GM21619 (cell line): ENCODE results near the gene SPEN.

Source experiments
- ATAC-seq: cut with Tn5 transposase; IDR thresholded peaks from one replicate; pipeline ENCODE4 v1.9.1; 2021; ENCODE audit not compliant: unreplicated experiment

SPEN gene

DNA sequence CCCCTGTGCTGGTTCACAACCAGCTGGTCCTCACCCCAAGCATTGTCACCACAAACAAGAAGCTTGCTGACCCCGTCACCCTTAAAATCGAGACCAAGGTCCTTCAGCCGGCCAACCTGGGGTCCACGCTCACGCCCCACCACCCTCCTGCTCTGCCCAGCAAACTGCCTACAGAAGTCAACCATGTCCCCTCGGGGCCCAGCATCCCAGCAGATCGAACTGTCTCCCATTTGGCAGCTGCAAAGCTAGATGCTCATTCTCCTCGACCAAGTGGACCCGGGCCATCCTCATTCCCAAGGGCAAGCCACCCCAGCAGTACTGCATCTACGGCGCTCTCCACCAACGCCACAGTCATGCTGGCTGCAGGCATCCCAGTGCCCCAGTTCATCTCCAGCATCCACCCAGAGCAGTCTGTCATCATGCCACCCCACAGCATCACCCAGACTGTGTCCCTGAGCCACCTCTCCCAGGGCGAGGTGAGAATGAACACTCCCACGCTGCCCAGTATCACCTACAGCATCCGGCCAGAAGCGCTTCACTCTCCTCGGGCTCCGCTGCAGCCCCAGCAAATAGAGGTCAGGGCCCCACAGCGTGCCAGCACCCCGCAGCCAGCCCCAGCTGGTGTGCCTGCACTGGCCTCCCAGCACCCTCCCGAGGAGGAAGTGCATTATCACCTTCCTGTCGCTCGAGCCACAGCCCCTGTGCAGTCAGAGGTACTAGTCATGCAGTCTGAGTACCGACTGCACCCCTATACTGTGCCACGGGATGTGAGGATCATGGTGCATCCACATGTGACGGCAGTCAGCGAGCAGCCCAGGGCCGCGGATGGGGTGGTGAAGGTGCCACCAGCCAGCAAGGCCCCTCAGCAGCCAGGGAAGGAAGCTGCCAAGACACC lies 87.8 kb downstream of the SPEN start:
- ATAC-seq = no peak

DNA sequence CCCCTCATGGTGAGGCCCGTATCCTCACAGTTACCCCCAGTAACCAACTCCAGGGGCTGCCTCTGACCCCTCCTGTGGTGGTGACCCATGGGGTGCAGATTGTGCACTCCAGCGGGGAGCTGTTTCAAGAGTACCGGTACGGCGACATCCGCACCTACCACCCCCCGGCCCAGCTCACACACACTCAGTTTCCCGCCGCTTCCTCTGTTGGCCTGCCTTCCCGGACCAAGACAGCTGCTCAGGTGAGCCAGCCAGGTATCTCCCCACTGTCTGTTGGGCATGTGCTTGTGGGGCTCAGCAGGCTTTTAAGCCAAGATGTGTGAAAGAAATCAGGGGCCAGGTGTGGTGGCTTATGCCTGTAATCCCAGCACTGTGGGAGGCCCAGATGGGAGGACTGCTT lies 88.5 kb downstream of the SPEN start:
- ATAC-seq = no peak

DNA sequence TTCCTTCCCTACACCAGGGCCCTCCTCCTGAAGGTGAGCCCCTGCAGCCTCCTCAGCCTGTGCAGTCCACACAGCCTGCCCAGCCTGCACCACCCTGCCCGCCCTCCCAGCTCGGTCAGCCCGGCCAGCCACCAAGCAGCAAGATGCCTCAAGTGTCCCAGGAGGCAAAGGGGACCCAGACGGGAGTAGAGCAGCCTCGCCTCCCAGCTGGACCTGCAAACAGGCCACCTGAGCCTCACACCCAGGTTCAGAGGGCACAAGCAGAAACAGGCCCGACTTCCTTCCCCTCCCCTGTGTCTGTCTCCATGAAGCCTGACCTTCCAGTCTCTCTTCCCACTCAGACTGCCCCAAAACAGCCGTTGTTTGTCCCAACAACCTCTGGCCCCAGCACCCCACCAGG lies 89.6 kb downstream of the SPEN start:
- ATAC-seq = no peak

DNA sequence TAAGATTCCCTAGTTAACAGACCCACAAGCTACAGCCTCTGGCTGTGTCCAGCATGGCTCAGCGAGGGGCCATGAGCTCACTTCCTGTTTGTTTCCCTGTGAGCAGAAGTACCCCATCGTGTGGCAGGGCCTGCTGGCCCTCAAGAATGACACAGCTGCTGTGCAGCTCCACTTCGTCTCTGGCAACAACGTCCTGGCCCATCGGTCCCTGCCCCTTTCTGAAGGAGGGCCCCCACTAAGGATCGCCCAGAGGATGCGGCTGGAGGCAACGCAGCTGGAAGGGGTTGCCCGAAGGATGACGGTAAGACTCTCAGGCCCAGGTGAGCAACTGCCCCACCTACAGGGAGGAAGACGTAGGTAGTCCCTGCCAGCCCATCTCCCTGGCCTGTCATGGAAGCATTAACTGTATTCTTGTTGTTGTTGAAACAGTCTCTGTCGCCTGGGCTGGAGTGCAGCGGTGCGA lies 90.2 kb downstream of the SPEN start:
- no peak for ATAC-seq

DNA sequence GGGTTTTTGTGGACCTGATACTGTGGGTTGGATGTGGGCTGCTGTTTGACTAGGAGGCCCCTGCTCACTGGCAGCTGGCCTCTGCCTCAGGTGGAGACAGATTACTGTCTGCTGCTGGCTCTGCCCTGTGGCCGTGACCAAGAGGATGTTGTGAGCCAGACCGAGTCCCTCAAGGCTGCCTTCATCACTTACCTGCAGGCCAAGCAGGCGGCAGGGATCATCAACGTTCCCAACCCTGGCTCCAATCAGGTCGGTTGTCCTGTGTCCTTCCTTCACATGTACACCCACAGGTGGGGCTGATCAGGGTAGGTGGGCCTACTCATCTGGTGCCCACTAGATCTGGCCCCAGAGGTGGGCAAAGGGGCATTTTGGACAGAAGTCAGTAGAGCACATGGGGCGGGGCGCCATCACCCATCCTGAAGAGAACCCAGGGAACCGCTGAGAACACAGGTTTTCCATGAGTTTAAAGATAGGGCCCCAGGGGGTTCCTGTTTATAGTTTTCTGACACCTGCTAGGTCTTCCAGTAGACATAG lies 91.2 kb downstream of the SPEN start:
- no peak for ATAC-seq

DNA sequence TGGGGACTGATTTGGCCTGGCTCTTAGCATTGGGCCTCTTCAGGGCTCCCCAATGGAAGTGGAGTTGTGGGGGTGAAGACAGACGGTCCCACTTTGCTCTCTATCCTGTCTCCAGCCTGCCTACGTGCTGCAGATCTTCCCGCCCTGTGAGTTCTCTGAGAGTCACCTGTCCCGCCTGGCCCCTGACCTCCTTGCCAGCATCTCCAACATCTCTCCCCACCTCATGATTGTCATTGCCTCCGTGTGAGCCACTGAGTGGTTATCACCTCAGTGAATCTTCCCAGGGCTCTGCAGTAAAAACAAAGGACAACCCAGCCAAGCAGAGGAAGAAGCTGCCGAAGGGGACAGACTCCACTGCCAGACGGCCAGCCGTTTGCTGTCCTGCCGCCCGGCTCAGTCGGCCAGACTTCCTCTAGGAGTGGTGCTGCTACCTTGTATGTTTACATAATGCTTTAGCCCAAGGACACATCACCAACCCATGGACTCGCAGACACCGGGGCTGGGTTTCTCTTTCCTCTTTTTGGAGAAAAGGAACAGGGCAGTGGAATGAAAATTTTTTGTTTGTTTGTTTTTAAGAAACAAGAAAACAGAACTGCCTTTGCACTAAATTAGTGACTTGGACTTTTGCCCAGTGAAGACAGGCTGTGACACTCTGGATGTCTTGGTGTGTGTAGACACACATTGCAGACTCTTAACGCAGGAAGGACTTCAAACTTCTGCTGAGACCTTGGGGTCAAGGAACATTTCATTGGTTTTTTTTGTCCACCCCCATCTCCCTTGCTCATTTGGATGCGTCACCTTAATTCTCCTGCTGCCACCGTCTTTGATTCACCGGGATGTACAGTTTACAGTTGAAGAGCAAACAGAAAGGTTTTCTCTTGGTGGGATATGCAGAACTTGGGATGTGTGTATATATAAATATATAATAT lies 91.9 kb downstream of the SPEN start:
- ATAC-seq = no peak

DNA sequence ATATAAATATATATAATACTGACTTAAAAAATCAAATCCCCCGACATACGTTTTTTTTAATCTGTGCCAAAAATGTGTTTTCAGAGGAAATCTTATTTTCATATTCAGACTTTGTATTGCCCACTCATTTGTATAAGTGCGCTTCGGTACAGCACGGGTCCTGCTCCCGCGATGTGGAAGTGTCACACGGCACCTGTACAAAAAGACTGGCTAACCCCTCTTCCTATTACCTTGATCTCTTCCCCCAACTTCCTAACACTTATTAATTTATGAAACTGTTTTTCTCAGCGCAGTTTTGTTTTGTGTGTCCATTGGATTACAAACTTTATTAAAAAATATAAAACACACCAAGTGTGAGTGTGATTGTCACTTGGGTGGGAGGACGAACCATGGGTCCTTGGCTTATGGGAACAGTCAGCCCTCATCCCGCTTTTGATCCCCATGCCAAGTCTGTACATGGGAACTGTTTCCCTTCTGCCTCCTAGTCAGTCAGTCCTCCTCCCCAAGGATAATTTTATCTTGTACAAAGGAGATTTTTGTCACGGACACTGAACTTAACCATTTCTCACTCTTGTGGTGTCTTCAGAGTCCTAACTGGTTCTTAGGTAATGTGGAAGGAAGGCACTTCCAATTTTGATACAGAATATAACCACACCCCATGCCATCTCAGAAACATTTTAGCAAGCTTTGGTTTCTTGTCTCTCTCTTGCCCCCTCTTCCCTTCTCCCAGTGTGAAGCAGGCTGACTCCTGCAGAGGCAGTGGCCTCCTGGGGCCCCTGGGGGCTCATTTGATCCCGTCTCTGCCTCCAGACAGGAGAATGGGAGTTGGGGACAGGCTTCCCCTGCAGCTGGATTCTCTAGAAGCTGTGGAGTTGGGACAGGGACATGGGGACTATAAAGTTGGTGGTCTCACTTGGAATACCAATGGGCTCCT lies 92.9 kb downstream of the SPEN start:
- no peak for ATAC-seq

DNA sequence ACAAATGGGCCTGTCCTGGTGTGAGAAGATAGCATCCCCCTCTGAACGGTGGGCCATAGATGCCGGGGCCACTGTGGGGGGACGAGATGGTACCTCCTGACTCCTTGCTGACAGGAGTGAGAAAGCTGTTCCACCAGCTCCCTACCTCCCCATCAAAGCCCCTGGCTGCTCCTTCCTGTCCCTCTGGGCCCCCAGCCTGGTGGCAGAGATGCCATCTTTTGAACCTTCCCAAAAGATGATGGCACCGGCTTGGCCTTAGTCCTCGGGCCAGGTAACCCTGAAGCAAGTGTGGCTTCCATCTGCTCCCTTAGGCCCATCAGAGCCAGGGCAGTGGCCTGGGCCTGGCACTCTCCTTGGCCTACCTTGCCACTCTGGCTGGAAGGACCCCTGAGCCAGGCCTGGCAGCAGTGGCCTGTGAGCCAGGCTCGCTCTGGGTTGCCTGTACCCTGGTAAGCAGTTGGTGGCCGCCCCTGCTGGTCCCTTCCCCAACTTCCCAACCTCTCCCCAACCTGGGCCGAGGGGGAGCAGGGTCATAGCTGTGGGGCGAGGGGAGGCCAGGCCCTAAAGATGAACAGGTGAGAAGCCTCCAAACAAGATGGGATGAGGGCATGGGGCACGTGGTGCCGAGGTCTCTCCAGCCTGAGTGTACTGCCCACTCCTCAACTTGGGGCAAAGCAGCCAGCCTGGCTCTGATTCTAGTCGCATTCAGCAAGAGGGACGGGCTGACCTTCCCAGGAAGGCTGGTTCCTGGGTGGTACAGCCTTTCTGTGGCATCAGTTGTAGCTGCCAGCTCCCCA lies 93.7 kb downstream of the SPEN start:
- ATAC-seq = no peak

DNA sequence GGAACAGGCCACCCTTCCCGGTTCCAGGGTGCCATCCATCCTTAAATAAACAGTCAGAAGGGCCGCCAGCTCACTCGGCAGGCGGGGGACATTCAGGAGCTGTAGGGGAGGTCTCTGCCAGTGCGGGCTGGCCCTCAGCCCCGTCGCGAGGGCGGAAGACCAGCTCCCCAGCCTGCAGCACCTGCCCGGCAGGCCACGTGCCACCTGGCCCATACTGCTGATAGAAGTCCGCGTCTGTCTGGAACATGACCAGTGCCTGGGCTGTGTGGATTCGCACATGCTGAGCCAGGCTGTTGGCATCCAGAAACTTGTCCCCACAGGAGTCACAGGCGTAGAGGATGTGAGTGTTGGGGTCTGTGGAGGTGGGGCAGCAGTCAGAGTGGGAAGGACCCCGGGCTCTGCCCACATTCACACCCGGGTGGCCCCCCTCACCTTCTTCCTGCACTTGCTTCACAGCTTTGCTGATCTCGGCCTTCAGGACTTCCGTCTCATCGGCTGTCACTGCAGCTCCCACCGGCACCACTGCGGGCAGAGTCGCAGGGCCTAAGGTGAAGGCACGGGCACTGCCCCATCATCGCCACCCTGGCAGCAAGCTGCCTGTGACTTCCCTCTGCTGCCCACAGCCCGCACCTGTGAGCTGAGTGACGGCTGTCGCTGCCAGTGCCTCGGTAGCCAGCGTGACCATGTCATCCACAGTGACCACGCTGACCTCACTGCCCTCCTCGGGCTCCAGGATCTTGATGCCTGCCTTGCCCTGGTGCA lies 94.6 kb downstream of the SPEN start:
- ATAC-seq = no peak

DNA sequence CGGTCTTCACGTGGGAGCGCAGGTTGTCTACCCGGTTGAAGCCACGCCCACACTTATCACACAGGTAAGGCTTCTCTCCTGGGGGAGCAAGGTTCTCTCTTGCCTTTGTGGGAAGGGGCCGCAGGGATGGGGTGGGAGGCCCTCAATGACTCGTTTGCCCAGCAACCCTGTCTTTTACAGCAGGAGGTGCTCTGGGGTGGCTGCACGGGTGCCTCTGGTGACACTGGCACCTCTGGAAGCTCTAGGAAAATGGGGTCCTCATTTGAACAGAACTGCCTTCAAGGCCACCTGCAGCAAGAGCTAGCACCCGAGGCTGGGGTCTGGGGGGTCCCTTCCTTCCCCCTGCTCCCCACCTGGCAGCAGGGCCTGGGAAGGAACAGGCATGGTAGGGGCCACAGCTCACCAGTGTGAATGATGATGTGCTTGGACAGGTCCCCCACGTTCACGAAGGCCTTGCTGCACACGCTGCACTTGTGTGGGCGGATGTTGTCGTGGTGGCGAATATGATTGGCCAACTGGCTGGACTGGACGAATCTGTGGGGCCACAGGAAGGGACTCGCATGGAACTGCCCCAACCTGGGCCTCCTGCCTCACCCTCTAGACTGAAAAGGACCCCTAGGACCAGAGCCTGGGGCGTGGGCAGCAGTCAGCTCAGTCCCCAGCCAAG lies 95.3 kb downstream of the SPEN start:
- no peak for ATAC-seq

DNA sequence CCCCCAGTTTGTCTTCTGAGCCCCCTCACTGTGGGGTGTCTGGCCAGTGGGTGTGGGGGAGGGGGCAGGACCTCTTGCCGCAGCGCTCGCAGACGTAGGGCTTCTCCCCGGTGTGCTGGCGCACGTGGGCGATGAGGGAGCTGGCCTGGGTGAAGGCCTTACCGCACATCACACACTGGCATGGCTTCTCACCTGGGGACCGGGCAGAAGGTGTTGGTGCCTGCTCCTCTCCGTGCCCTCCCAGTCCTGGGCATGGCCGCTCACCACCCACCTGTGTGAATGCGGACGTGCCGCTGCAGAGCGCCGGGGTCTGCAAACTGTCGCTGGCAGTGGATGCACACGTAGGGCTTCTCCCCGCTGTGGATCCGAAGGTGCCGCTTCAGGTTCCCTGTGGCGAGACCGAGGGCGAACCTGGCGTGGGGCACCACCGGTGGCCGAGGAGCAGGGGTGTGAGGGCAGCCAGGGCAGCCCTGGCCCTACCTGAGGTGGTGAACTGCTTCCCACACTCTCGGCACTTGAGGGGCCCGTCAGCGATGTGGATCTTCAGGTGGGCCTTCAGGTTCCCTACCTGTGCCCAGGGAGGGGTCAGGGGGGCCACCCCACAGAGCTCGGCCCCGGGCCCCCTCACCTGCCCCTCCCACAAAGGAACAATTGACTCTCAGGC lies 96.0 kb downstream of the SPEN start:
- ATAC-seq = no peak

DNA sequence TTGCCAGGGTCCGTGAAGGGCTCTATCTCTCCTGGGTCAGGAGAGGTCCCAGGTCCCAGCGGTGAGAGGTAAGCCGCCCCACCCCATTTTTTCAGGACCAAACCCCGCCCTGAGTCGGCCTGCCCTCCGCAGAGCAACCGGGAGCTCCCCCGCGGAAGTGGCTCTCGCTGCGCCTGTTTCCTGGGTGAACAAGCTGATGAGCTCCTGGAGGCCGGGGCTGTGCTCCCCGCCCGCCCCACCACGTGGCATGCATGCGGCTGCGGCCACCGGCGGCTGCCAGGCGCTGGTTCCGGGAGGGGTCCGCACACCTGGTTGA lies 96.4 kb downstream of the SPEN start:
- ATAC-seq = no peak

DNA sequence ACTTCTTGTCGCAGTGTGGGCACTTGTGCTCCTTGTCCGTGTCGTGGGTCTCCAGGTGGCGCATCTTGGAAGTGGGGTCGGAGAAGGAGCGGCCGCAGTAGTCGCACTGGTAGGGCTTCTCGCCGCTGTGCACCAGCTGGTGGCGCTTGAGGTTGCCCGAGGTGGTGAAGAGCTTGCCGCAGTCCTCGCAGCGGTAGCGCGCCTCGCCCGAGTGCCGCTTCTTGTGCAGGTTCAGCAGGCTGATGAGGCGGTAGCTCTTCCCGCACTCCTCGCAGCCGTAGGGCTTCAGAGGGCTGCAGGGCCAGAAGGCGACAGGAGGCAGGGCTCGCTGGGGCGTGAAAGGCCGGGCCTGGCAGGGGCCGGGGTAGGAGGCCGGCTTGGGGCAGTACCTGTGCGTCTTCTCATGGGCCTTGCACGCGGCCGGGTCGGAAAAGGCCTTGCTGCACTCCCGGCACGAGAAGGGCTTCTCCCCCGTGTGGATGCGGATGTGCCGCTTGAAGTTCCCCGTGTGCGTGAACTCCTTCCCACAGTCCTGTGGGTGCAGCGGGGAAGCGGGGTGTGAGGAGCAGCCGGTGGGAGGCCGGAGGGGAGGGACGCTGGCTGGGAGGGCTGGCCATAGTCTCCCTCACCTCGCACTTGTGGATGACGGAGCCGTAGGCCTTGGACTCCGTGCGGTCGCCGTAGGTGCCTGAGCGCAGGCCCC lies 97.0 kb downstream of the SPEN start:
- no peak for ATAC-seq

DNA sequence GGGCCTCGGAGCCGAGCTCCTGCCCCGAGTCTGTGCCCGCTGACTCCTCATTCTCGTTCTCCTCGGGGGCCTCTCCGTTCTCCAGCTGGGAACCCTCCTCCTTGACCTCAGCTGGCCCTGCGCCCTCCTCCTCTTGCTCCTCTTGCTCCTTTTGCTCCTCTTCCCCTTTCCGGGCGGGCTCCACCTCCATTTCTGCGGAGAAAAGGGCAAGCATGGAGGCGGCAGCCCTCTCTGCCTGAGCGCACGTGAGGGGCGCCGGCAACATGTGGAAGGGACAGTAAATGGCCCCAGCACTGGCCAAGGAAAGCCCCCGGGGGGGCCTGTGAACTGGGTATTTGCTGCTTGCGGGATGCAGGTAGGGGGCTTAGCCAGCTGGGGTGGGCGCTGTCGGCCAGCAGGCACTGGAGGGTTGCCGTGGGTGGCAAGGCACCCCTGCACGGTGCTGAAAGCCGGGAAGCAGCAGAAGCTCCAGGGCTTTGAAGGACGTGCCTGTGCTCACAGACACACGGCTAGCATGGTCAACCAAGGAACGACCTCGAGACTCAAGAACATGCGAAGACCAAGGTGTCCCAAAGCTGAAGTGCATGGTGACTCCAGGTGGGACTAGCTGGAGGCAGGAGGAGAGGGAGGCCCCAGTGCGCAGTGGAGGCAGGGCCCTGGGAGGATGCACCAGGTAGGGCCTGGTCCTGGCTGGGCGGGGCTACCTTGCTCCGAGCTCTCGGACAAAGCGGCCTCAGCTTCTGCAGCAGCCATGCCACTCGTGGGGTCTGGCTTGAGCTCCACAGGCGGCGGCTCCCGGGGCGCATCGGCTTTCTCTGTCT lies 97.7 kb downstream of the SPEN start:
- no peak for ATAC-seq

DNA sequence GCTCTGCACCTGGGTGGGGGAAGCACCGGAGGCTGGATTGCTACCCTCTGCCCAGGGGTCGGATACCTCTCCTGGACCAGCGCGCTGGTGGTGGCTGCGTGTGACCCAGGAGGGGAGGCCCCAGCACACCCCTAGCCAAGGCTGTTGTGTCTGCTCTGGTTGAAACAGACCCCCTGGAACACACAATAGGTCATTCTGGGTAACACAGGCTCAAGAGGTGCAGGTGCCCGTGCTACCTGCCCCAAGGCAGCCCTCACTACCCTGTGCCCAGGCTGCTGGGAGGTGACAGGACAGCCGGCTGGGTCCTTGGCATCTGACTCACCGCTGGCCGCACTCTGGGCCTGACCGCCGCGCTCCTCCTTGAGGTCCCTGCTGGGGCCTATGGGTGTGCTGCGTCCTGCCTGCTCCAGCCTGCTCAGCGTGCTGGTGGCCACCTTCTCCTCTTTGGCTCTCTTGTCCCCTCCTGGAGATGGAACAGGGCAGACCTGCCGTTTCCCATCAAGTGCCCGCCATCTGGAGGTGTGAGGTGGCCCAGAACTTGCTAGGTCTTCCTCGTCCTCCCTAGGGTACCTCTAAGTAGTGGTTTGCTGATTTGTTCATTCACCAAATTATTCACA lies 98.4 kb downstream of the SPEN start:
- ATAC-seq = no peak
